Stimulated activated memory B cell treated with anti-CD40 and anti-IgM and Interleukin-4, amounts not matched to agents 10 μg/mL and 1 μg/mL and 100 μg/mL, for 72 hours (primary cell): ENCODE results near the gene NACA2.
"Not testable (repeated sequence)": the region's sequence is repeated elsewhere in the genome, so short reads cannot be mapped to it uniquely, and the experiment has no call there.

Experiments
- ATAC-seq: fragments of 150-1000 bp; cut with Tn5 transposase; 2 replicates; pipeline ENCODE4 v1.10.0; 2021
- H3K27ac Mint-ChIP-seq: one replicate; pipeline ENCODE4 v1.8.0; 2022; ENCODE audit warnings: mild to moderate bottlenecking, mixed read lengths
- H3K27me3 Mint-ChIP-seq: one replicate; pipeline ENCODE4 v1.8.0; 2022; ENCODE audit warnings: mixed read lengths
- H3K36me3 Mint-ChIP-seq: one replicate; pipeline ENCODE4 v1.8.0; 2022; ENCODE audit warnings: mixed read lengths
- H3K4me1 Mint-ChIP-seq: one replicate; pipeline ENCODE4 v1.8.0; 2022; ENCODE audit warnings: mixed read lengths
- H3K4me3 Mint-ChIP-seq: one replicate; pipeline ENCODE4 v1.8.0; 2022; ENCODE audit warnings: mild to moderate bottlenecking, moderate library complexity, mixed read lengths
- H3K9me3 Mint-ChIP-seq: one replicate; pipeline ENCODE4 v1.8.0; 2022; ENCODE audit warnings: mixed read lengths

Gene NACA2

DNA sequence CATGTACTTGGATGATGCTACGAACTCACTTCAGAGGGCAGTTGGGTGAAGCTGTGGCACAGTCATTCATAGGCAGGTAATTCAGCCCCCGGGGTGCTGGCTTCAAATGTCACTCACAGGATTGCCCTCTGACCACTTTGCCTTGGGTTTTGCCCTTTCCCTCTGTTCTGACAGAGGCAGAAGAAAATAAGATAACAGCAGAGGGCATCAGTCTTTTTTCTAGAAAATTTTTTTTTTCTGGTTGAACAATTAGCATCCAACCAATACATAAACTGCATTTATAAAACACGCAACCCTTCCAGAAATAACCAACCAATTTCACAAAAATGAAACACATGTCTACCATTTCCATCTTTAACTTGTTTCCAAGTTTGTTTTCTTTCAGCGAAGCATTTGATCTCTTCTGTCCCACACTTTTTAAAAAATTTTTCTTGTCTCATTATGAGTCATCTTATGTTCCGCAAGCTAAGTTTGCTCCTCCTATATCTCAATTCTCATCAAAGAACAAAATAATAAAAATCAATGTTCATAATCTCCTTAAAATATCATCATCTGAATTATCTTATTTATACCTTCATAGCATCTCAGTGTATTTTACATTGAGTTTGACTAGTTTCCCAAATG lies 15.6 kb downstream of the NACA2 start:
- Mint-ChIP-seq H3K27me3 (peaks cover 10% of the 10 kb centered on the region), H3K27ac (no peak overlapping the region), H3K4me1 (peaks cover 7% of the 10 kb centered on the region), H3K36me3 (no peaks in the 10 kb centered on the region), H3K4me3 (no peak overlapping the region), H3K9me3 (peaks cover 6% of the 10 kb centered on the region)
- no peak for ATAC-seq

DNA sequence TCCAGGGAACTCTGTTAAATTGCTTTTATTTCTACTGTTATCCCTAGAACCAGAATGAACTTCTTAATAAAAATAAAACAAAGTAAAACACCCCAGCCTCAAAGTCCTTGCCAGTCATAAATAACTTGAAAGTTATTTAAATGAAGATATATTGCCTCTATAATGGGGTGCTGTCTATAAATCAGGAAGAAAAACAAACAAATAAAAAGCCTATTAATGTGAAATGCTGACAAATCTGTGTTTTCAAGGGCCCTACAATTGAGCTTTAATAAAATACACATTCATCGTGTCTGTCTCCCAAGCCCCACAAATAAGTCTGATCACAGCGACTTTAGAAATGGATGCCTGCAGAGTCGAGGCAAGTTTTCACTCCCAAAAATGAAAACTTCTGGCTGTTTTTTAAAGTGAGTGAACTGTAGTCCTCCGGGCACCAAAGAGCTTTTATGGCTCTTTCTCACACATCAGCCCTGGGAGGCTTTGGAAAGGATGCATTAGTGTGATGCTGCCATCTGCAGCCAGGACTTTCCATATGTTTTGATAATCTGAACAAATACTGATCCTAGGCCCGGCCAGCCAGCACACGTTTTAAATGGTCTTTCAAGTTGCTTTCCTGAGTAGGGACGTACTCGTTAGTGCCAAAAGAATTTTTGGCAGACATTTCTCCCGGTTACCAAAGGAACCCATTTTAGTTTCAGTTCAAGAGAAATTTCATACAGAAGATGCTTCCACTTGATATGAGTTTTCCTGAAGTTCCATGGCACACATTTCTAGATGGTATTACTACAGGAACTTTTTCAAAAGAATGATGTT lies 16.3 kb downstream of the NACA2 start:
- H3K36me3 Mint-ChIP-seq, result no peaks in the 10 kb centered on the region

DNA sequence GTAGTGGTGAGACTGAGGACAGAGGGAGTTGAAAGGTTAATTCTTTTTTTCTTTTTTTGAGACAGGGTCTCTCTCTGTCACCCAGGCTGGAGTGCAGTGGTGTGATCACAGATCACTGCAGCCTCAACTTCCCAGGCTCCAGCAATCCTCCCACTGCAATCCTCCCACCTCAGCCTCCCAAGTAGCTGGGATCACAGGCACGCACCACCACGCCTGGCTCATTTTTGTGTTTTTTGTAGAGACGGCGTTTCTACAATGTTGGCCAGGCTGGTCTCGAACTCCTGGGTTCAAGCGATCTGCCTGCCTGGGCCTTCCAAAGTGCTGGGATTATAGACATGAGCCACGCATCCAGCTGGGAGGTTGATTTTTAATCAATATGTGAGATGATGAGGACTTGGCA lies 18.5 kb downstream of the NACA2 start:
- not testable (repeated sequence) for ATAC-seq

More for the DNA sequence above, 16.3 kb downstream of the NACA2 start:
- no peak overlapping the region for H3K27ac Mint-ChIP-seq
- H3K4me1 Mint-ChIP-seq, result peaks cover 7% of the 10 kb centered on the region
- H3K27me3 Mint-ChIP-seq, result peaks cover 10% of the 10 kb centered on the region
- no peak for ATAC-seq
- H3K4me3 Mint-ChIP-seq, result no peak overlapping the region
- H3K9me3 Mint-ChIP-seq, result peaks cover 7% of the 10 kb centered on the region

DNA sequence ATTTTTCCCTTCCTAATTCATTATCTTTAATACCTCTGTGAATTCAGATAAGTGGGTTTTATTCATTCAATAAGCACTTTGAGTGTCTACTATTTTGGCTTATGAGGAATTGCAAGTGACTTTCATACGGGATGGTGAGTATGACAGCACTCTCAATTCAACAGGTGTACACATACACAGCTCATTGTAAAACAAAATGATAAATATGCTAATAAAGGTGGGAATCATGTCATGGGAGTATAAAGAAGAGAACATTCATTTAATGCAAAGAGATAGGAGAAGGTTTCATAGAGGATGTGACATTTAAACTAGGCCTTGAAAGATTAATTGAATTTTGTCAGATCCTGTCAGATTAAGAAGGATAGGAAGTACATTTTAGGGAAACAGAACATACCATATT lies 19.4 kb downstream of the NACA2 start:
- Mint-ChIP-seq H3K27me3 (peaks cover 10% of the 10 kb centered on the region), H3K4me3 (no peak overlapping the region)

More for the DNA sequence above, 18.5 kb downstream of the NACA2 start:
- not testable (repeated sequence) for H3K36me3 Mint-ChIP-seq, H3K27ac Mint-ChIP-seq, H3K4me1 Mint-ChIP-seq, H3K4me3 Mint-ChIP-seq, H3K9me3 Mint-ChIP-seq
- H3K27me3 Mint-ChIP-seq, result peaks cover 10% of the 10 kb centered on the region

DNA sequence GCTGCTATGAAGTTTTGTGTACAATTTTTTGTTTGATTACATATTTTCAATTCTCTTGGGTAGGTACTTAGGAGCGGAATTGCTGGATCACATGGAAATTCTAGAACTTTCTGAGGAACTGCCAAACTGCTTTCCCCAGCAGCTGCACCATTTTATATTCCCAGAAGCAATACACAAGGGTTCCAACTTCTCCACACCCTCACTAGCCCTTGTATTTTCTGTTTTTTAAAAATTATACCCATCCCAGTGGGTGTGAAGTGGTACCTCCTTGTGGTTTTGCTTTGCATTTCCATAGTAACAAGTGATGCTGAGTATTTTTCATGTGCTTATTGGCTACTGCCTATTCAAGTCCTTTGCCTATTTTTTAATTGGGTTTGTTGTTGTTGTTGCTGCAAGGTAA lies 20.9 kb downstream of the NACA2 start:
- Mint-ChIP-seq H3K36me3 (no peaks in the 10 kb centered on the region), H3K27ac (no peak overlapping the region), H3K27me3 (peaks cover under 1% of the 10 kb centered on the region), H3K4me3 (no peak overlapping the region), H3K9me3 (peaks cover 7% of the 10 kb centered on the region), H3K4me1 (no peaks in the 10 kb centered on the region)
- no peak for ATAC-seq

More for the DNA sequence above, 19.4 kb downstream of the NACA2 start:
- no peak for ATAC-seq
- no peaks in the 10 kb centered on the region for H3K36me3 Mint-ChIP-seq
- H3K27ac Mint-ChIP-seq, result no peak overlapping the region
- peaks cover 7% of the 10 kb centered on the region for H3K9me3 Mint-ChIP-seq
- peaks cover 7% of the 10 kb centered on the region for H3K4me1 Mint-ChIP-seq

DNA sequence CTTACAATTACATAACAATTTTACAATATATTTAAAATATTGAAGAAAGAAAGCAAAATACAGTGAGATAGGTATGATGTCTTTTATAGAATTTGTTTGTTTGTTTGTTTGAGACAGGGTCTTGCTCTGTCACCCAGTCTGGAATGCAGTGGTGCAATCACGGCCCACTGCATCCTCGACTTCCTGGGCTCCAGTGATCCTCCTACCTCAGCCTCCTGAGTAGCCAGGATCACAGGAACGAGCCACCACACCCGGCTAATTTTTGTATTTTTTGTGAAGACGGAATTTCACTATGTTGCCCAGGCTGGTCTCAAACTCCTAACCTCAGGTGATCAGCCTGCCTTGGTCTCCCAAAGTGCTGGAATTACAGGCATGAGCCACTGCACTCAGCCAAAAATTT lies 21.5 kb downstream of the NACA2 start:
- not testable (repeated sequence) for H3K9me3 Mint-ChIP-seq, H3K4me3 Mint-ChIP-seq, H3K4me1 Mint-ChIP-seq, ATAC-seq, H3K27ac Mint-ChIP-seq, H3K27me3 Mint-ChIP-seq, H3K36me3 Mint-ChIP-seq

DNA sequence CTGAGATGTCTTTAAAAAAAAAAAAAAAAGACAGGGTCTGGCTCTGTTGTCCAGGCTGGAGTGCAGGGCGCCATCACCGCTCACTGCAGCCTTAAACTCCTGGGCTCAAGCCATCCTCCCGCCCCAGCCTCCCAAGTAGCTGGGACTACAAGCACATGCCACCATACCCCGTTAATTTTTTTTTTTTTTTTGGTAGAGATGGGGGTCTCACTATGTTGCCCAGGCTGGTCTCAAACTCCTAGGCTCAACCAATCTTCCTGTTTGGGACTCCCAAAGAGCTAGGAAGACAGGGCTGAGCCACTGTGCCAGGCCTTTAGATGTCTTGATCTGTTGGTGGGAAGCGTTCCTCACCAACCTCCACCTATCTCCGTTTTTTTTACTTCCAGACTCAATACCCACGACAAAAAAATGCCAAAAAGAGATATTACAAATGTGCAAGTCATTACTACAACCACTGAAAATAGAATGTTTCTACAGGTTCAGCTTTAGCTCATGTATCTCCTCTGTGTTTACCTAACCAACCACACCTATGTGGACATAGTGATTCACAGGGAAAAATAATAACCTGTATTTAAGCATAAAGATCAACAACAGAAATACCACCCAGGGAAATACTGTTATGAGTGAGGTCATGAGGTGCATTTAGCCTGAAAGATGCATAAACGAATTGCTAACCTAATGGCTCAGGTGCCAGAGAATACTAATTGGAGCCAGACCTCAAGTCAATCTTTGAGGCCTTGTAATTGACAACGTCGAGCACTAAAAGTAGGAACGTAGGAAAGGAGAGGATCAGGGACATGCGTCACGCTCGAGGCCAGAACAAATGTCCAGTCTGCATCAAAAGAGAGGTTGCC lies 22.6 kb downstream of the NACA2 start:
- Mint-ChIP-seq H3K27me3 (no peaks in the 10 kb centered on the region), H3K36me3 (no peaks in the 10 kb centered on the region), H3K27ac (no peak overlapping the region), H3K4me1 (no peaks in the 10 kb centered on the region), H3K9me3 (peaks cover 7% of the 10 kb centered on the region), H3K4me3 (no peak overlapping the region)
- no peak for ATAC-seq

DNA sequence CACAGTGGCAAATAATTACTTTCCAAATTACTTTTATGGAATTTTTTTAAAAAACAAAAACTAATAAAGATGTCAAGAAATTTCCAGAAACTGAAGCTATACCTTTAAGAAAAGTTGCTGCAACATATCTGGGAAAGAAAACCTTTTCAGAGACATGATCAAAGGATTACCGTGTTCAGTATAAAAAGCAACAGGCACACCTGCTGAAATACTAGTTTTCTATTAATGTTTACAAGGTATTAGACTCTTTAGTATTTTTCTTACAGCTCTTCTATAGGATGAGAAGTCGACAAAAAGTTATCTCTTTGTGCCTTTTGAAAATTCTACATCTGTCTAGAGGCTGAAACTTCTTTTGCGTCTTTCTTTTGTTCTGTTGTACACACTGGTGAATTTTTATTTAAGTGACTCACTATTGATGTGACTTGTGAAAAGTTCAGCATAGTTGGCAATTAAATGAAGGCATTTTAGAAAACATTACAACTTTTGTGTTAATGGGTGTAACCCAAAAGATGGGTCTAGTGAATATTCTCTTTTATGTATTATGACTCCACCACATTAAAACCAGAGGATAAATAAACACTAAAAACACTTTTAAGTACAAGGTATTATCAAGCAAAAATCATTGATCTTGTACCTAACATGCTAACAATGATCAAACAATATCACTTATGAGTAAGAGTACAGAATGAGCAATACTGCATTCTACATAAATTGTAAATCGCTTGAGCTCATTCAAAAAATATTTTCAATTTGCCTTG lies 23.8 kb downstream of the NACA2 start:
- no peaks in the 10 kb centered on the region for H3K36me3 Mint-ChIP-seq
- no peak overlapping the region for H3K4me3 Mint-ChIP-seq
- H3K9me3 Mint-ChIP-seq, result peaks cover 7% of the 10 kb centered on the region
- H3K4me1 Mint-ChIP-seq, result no peaks in the 10 kb centered on the region
- no peak for ATAC-seq
- H3K27ac Mint-ChIP-seq, result no peak overlapping the region
- no peaks in the 10 kb centered on the region for H3K27me3 Mint-ChIP-seq

DNA sequence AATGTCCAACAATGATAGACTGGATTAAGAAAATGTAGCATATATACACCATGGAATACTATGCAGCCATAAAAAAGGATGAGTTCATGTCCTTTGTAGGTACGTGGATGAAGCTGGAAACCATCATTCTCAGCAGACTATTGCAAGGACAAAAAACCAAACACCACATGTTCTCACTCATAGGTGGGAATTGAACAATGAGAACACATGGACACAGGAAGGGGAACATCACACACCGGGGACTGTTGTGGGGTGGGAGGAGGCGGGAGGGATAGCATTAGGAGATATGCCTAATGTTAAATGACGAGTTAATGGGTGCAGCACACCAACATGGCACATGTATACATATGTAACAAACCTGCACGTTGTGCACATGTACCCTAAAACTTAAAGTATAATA lies 24.6 kb downstream of the NACA2 start:
- not testable (repeated sequence) for H3K9me3 Mint-ChIP-seq, H3K27me3 Mint-ChIP-seq, H3K27ac Mint-ChIP-seq, ATAC-seq, H3K4me1 Mint-ChIP-seq, H3K4me3 Mint-ChIP-seq, H3K36me3 Mint-ChIP-seq

DNA sequence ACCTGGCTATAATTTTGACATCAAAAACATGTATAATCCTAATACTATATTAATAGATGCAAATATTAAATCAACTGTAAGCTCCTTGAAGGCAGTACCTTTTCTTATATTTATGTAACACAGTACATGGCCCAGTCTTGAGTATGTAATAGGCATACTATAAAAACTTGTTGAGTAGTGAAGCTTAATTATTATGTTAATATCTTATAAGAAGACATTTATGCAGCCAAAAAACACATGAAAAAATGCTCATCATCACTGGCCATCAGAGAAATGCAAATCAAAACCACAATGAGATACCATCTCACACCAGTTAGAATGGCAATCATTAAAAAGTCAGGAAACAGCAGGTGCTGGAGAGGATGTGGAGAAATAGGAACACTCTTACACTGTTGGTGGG lies 25.2 kb downstream of the NACA2 start:
- H3K27ac Mint-ChIP-seq, H3K9me3 Mint-ChIP-seq, H3K4me3 Mint-ChIP-seq, ATAC-seq, H3K27me3 Mint-ChIP-seq, H3K36me3 Mint-ChIP-seq, H3K4me1 Mint-ChIP-seq: not testable (repeated sequence)

DNA sequence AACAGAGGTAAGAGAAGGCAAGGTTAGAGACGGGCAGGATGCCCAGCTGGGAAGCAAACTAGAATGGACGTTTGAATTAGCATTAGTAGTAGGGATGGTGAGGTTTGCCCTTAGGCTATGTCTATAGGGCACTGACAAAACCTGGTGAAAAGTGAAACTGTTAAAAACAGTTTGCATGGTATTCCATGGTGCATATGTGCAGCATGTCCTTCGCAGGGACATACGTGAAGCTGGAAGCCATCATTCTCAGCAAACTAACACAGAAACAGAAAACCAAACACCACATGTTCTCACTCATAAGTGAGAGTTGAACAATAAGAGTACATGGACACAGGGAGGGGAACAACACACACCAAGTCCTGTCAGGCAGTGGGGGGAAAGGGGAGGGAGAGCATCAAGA lies 25.8 kb downstream of the NACA2 start:
- no peak for ATAC-seq

DNA sequence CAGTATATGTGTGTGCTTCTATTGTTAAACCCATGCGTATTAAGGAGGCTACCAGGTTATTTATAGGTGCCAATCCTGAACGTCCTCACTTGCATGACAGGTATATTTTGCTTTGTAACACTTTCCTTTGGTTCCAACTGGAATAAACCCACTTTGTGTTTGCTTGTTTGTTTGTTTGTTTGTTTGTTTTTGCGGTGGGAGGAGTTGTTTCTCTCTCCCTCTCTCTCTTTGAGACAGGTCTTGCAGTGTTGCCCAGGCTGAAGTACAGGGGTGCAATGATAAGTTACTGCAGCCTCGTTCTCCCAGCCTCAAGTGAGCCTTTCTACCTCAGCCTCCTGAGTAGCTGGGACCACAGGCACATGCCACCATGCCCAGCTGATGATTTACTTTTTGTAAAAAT lies 28.7 kb downstream of the NACA2 start:
- Mint-ChIP-seq H3K27ac (no peak overlapping the region), H3K27me3 (peaks cover 19% of the 10 kb centered on the region), H3K4me1 (no peaks in the 10 kb centered on the region), H3K36me3 (no peaks in the 10 kb centered on the region), H3K9me3 (no peaks in the 10 kb centered on the region), H3K4me3 (no peak overlapping the region)
- no peak for ATAC-seq

More for the DNA sequence above, 25.8 kb downstream of the NACA2 start:
- Mint-ChIP-seq H3K27me3 (peaks cover 4% of the 10 kb centered on the region), H3K27ac (no peak overlapping the region), H3K4me1 (no peaks in the 10 kb centered on the region), H3K9me3 (no peaks in the 10 kb centered on the region), H3K36me3 (no peaks in the 10 kb centered on the region), H3K4me3 (no peak overlapping the region)

DNA sequence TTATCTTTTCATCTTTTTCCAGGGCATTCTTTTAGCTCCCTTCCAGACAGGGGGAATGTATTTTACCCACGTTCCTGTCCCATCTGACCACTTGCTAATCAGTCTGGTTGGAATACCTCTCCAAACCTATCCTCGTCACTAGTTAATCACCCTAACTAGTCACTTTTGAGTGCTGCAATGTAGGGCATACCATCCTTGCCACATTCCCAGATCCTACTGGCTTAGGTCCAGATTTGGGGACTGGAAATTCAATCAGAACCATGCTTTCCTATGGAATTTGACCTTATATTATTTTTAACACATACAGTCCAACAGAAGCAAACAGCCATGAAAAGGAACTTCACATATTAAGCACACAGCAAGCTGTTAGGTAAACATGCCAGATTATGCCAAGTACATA lies 29.7 kb downstream of the NACA2 start:
- no peak for ATAC-seq
- no peaks in the 10 kb centered on the region for H3K9me3 Mint-ChIP-seq
- no peaks in the 10 kb centered on the region for H3K36me3 Mint-ChIP-seq
- no peak overlapping the region for H3K27ac Mint-ChIP-seq
- H3K27me3 Mint-ChIP-seq, result peaks cover 19% of the 10 kb centered on the region
- no peak overlapping the region for H3K4me3 Mint-ChIP-seq
- no peaks in the 10 kb centered on the region for H3K4me1 Mint-ChIP-seq

DNA sequence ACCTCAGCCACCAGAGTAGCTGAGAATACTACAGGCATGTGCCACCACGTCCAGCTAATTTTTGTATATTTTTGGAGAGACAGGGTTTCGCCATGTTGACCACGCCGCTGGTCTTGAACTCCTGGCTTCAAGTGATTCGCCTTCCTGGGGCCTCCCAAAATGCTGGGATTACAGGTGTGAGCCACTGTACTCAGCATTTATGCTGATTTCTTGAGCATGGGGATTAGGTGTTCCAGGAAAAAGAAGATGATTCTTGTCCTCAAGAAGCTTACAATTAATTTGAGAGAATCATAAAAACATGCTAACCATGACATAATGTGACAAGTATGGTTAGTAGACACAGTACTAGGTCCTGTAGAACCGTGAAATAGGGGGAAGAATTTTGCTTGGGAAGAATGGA lies 30.9 kb downstream of the NACA2 start:
- Mint-ChIP-seq H3K36me3 (no peaks in the 10 kb centered on the region), H3K27me3 (peaks cover 21% of the 10 kb centered on the region), H3K27ac (no peak overlapping the region), H3K4me1 (no peaks in the 10 kb centered on the region), H3K4me3 (no peak overlapping the region), H3K9me3 (no peaks in the 10 kb centered on the region)
- ATAC-seq, result no peak
